Fibroblast of lung (primary cell): Measurements from ENCODE around the gene SH2D6. TPM values are rescaled to one million over a fixed set of nuclear protein-coding genes. Genes with fewer than 3 reads are reported as not detected.

Source experiments
- DNase-seq, 2 donors: peaks; one replicate each; pipeline versions ENCODE4 v3.0.0 to v3.0.0-alpha.2; 2010; ENCODE audit warnings: low read depth in 2 of 2
- H2AFZ ChIP-seq: 2 replicates; pipeline ENCODE4 v1.5.1; 2012; ENCODE audit warnings: low read length, control low read depth, inconsistent platforms
- H3K27ac ChIP-seq: 2 replicates; pipeline ENCODE4 v1.5.1; 2011; ENCODE audit warnings: low read length, control low read depth; ENCODE audit not compliant: insufficient read depth
- H3K27me3 ChIP-seq: 2 replicates; pipeline ENCODE4 v1.5.1; 2011; ENCODE audit warnings: mild to moderate bottlenecking, low read length; ENCODE audit not compliant: control insufficient read depth, insufficient read depth
- H3K36me3 ChIP-seq: 2 replicates; pipeline ENCODE4 v1.5.1; 2011; ENCODE audit warnings: low read length; ENCODE audit not compliant: control insufficient read depth, insufficient read depth
- H3K4me1 ChIP-seq: 2 replicates; pipeline ENCODE4 v1.5.1; 2011; ENCODE audit warnings: low read length; ENCODE audit not compliant: control insufficient read depth, insufficient read depth; ENCODE audit errors: extremely low read depth
- H3K4me2 ChIP-seq: 2 replicates; pipeline ENCODE4 v1.5.1; 2011; ENCODE audit warnings: low read length, control low read depth; ENCODE audit not compliant: insufficient read depth; ENCODE audit errors: extremely low read depth
- H3K4me3 ChIP-seq, 4 experiments: fragments of 200-600 bp in 1 of 4; sonication (generic) in 1 of 4; replicated peaks in 1 of 4; 2 replicates each; pipeline ENCODE4 v1.5.1; 2011 to 2016; ENCODE audit warnings: low read length in 4 of 4, low read depth in 3 of 4, mild to moderate bottlenecking in 3 of 4, control low read depth in 2 of 4, inconsistent platforms in 1 of 4, mixed read lengths in 1 of 4; ENCODE audit not compliant: insufficient read depth in 1 of 4; ENCODE audit errors: control extremely low read depth in 1 of 4
- H3K79me2 ChIP-seq: 2 replicates; pipeline ENCODE4 v1.5.1; 2012; ENCODE audit warnings: mild to moderate bottlenecking, low read length, inconsistent platforms; ENCODE audit not compliant: control insufficient read depth, insufficient read depth
- H3K9ac ChIP-seq: 2 replicates; pipeline ENCODE4 v1.5.1; 2011; ENCODE audit warnings: mild to moderate bottlenecking, low read length, control low read depth; ENCODE audit not compliant: insufficient read depth
- H3K9me3 ChIP-seq: 2 replicates; pipeline ENCODE4 v1.5.1; 2012; ENCODE audit warnings: low read depth, low read length; ENCODE audit not compliant: control insufficient read depth, insufficient read depth
- H4K20me1 ChIP-seq: 2 replicates; pipeline ENCODE4 v1.5.1; 2011; ENCODE audit warnings: low read length; ENCODE audit not compliant: control insufficient read depth, insufficient read depth; ENCODE audit errors: extremely low read depth
- CTCF ChIP-seq, 2 donors: IDR thresholded peaks in 1 of 2; conservative IDR thresholded peaks in 1 of 2; 1 replicate in 1 of 2; 2 replicates in 1 of 2; pipeline ENCODE4 v1.5.1; 2011 to 2012; ENCODE audit warnings: low read length in 2 of 2, control low read depth in 1 of 2, inconsistent platforms in 1 of 2, low read depth in 1 of 2, mild to moderate bottlenecking in 1 of 2
- EZH2 ChIP-seq: IDR thresholded peaks from 2 replicates; pipeline ENCODE4 v1.5.1; 2012; ENCODE audit warnings: low read length, control low read depth, mild to moderate bottlenecking; ENCODE audit errors: missing control alignments
- polyA plus RNA-seq, 2 donors: library from polyadenylated mRNA; depleted of rRNA in 1 of 2; stranded (reverse) in 1 of 2; unstranded in 1 of 2; fragments of >200 nt; gene quantifications; 2 replicates each; pipeline ENCODE4 v1.2.1, GENCODE V29; 2011 to 2012; ENCODE audit warnings: missing spikeins in 1 of 2
- total RNA-seq: library from RNA; depleted of rRNA; stranded (reverse); fragments of >200 nt; gene quantifications from 2 replicates; pipeline ENCODE4 v1.2.1, GENCODE V29; 2014

Gene SH2D6
- total and polyA plus RNA-seq, 2 donors (not counting 1 experiment from before 2014, with no cell fraction given) = 0.16 to 2.1 TPM

- no peak overlapping the region for H3K9ac ChIP-seq
- H3K4me2 ChIP-seq = no peak overlapping the region
- H3K79me2 ChIP-seq = no peaks in the 10 kb centered on the region
- H3K4me1 ChIP-seq = no peaks in the 10 kb centered on the region
- H3K4me3 ChIP-seq = no peak overlapping the region
- no peaks in the 10 kb centered on the region for H4K20me1 ChIP-seq
- H2AFZ ChIP-seq = no peak overlapping the region
- no peaks in the 10 kb centered on the region for H3K9me3 ChIP-seq
- H3K27me3 ChIP-seq = no peaks in the 10 kb centered on the region
- H3K27ac ChIP-seq = no peak overlapping the region
- TF ChIP-seq CTCF (conservative IDR thresholded peaks at IDR 0.05 in 1 of 2, IDR thresholded peaks at IDR 0.05 in 1 of 2; ENCODE audit: low read depth in 1 of 2, low read length in 2 of 2) (no peak), EZH2 (no peak)
- H3K36me3 ChIP-seq = peaks cover 2% of the 10 kb centered on the region
- no peak for DNase-seq
Measured at GRCh38 chr2:85383850-85384249, 34.7 kb upstream of the SH2D6 start.

GRCh38 chr2:85385746-85386145 lies 32.8 kb upstream of the SH2D6 start:
- H2AFZ ChIP-seq = no peak overlapping the region
- peaks cover 2% of the 10 kb centered on the region for H3K36me3 ChIP-seq
- DNase-seq = no peak
- H3K4me1 ChIP-seq = no peaks in the 10 kb centered on the region
- no peak overlapping the region for H3K4me2 ChIP-seq
- no peaks in the 10 kb centered on the region for H3K9me3 ChIP-seq
- H3K79me2 ChIP-seq = no peaks in the 10 kb centered on the region
- H3K4me3 ChIP-seq = no peak overlapping the region
- H3K9ac ChIP-seq = no peak overlapping the region
- TF ChIP-seq EZH2 (no peak), CTCF (conservative IDR thresholded peaks at IDR 0.05 in 1 of 2, IDR thresholded peaks at IDR 0.05 in 1 of 2; ENCODE audit: low read depth in 1 of 2, low read length in 2 of 2) (no peak)
- H4K20me1 ChIP-seq = no peaks in the 10 kb centered on the region
- H3K27me3 ChIP-seq = no peaks in the 10 kb centered on the region
- no peak overlapping the region for H3K27ac ChIP-seq

- Histone ChIP-seq H3K4me1 (no peaks in the 10 kb centered on the region), H4K20me1 (no peaks in the 10 kb centered on the region), H3K9me3 (no peaks in the 10 kb centered on the region), H3K36me3 (peaks cover 4% of the 10 kb centered on the region), H2AFZ (no peak overlapping the region), H3K79me2 (no peaks in the 10 kb centered on the region), H3K4me3 (no peak overlapping the region), H3K4me2 (no peak overlapping the region), H3K27ac (no peak overlapping the region), H3K9ac (no peak overlapping the region), H3K27me3 (no peaks in the 10 kb centered on the region)
- no peak for DNase-seq
- no peak for TF ChIP-seq EZH2
- TF ChIP-seq CTCF (conservative IDR thresholded peaks at IDR 0.05 in 1 of 2, IDR thresholded peaks at IDR 0.05 in 1 of 2; ENCODE audit: low read depth in 1 of 2, low read length in 2 of 2) = no peak
Measured at GRCh38 chr2:85387754-85388153, 30.8 kb upstream of the SH2D6 start.
